Neuron (in vitro differentiated cells): ENCODE data around the gene SPINDOC.
"Not testable (repeated sequence)": the region's sequence is repeated elsewhere in the genome, so short reads cannot be mapped to it uniquely, and the experiment has no call there.

Experiments
- H2AFZ ChIP-seq: one replicate; pipeline ENCODE4 v1.6.1; 2013; ENCODE audit warnings: low read depth, mild to moderate bottlenecking, inconsistent platforms, low read length, moderate library complexity
- H3K27me3 ChIP-seq: one replicate; pipeline ENCODE4 v1.6.1; 2013; ENCODE audit warnings: low read length; ENCODE audit not compliant: insufficient read depth
- H3K36me3 ChIP-seq: one replicate; pipeline ENCODE4 v1.6.1; 2013; ENCODE audit warnings: low read length; ENCODE audit not compliant: insufficient read depth
- H3K4me1 ChIP-seq: one replicate; pipeline ENCODE4 v1.6.1; 2013; ENCODE audit warnings: low read length; ENCODE audit not compliant: insufficient read depth
- H3K4me3 ChIP-seq: 2 replicates; pipeline ENCODE4 v1.5.1; 2013; ENCODE audit warnings: mild to moderate bottlenecking, low read length, moderate library complexity
- H3K9me3 ChIP-seq: one replicate; pipeline ENCODE4 v1.6.1; 2013; ENCODE audit warnings: low read length

The SPINDOC gene

DNA sequence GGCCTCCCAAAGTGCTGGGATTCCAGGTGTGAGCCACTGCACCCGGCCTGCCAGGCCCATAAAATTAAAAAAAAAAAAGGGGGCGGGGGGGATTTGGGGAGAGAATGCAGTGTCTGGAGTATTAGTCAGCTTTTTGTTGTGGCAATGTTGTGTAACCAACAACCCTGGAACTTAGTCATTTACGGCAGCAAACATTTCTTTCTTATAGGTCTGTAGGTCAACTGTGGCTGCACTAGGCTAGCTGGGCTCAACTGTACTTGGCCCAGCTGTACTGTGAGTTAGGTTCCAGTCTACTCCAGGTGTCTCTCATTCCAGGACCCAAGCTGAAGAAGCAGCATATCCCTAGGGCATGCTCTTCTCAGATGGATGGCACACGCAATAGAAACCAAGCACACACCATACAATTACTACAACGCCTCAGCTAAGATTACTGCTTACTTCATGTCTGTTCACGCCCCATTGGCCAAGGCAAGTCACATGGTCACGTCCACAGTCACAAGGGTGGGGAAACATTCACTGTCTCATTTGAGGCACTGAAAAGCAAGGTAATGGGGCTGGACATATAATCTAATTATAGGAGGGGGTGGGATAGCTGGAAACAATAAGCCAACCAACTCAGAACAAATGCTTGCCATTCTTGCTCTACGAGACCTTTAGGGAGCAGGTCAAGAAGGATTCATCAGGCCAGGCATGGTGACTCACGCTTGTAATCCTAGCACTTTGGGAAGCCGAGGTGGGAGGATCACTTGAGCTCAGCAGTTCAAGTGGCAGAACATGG is 10.4 kb upstream of the SPINDOC start:
- no peak overlapping the region for H3K4me3 ChIP-seq
- no peaks in the 10 kb centered on the region for H3K9me3 ChIP-seq
- no peaks in the 10 kb centered on the region for H3K4me1 ChIP-seq
- no peaks in the 10 kb centered on the region for H3K27me3 ChIP-seq
- no peaks in the 10 kb centered on the region for H3K36me3 ChIP-seq
- H2AFZ ChIP-seq = no peak overlapping the region

DNA sequence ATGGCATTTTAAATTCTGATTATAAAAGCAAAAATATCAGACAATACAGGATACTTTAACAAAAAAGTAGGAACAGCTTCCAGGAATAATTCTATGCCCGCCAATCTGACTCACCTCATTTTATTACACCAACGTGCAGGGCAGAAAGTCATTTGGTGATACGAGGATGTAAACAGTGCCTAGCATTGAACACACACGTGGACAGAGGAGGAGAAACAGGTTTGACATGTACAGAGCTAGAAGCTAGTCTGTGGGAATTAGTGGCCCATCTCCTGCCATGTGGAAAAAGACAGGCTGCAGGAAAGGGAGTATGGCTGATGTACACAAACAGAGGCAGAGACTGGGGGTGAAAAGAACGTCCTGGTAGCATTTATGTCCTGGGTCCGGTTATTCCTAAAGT is 9.0 kb upstream of the SPINDOC start:
- Histone ChIP-seq H2AFZ (no peak overlapping the region), H3K4me3 (no peak overlapping the region), H3K9me3 (no peaks in the 10 kb centered on the region), H3K4me1 (no peaks in the 10 kb centered on the region), H3K27me3 (no peaks in the 10 kb centered on the region), H3K36me3 (no peaks in the 10 kb centered on the region)

DNA sequence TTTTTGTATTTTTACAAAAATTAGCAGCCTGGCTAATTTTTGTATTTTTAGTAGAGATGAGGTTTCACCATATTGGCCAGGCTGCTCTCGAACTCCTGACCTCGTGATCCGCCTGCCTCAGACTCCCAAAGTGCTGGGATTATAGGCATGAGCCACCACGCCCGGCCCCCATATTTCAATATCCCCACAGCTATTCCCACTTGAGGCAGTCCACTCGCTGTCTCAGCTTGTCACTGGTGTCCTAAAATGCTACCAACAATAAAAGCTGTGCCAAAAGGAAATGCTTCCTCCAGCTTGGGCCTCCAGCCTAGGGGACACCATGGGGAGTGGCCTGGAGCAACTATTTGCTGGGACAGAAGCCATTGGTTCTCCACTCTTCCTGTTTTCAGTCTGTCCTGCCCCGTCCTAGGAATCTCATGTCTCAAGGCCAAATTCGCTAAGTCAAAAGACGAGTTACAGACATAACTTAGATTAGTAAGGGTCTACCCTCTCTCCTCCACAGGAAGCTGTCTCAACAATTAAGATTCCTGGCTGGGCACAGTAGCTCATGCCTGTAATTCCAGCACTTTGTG is 7.3 kb upstream of the SPINDOC start:
- H3K9me3 ChIP-seq = no peaks in the 10 kb centered on the region
- no peaks in the 10 kb centered on the region for H3K36me3 ChIP-seq
- no peak overlapping the region for H2AFZ ChIP-seq
- no peaks in the 10 kb centered on the region for H3K27me3 ChIP-seq
- no peaks in the 10 kb centered on the region for H3K4me1 ChIP-seq
- no peak overlapping the region for H3K4me3 ChIP-seq

DNA sequence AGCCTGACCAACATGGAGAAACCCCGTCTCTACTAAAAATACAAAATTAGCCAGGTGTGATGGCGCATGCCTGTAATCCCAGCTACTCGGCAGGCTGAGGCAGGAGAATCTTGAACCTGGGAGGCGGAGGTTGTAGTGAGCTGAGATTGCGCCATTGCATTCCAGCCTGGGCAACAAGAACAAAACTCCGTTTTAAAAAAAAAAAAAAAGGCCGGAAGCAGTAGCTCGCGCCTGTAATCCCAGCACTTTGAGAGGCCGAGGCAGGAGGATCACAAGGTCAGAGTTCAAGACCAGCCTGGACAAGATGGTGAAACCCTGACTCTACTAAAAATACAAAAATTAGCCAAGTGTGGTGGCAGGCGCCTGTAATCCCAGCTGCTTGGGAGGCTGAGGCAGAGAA is 2.9 kb upstream of the SPINDOC start:
- not testable (repeated sequence) for H3K9me3 ChIP-seq, H3K27me3 ChIP-seq, H3K4me3 ChIP-seq, H3K36me3 ChIP-seq, H2AFZ ChIP-seq
- H3K4me1 ChIP-seq = peaks cover 22% of the 10 kb centered on the region

DNA sequence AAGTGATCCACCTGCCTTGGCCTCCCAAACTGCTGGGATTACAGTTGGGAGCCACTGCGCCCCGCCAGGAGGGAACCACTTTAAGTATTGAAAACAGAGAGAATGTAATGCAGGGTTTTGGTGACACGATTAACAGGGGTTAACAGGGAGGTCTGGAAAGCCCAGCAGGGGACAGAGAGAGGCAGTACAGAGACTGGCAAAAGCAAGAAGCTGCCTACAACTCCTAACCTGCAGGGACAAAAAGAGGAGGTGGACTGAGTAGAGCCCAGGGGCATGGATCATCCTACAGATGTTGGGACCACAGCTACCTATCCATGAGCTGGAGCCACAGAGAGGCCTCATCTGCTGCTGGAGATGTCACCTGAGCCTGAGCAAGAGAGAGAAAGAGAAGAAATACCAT is 1.7 kb upstream of the SPINDOC start:
- no peaks in the 10 kb centered on the region for H3K9me3 ChIP-seq
- no peaks in the 10 kb centered on the region for H3K27me3 ChIP-seq
- peaks cover 7% of the 10 kb centered on the region for H3K36me3 ChIP-seq
- no peak overlapping the region for H2AFZ ChIP-seq
- H3K4me1 ChIP-seq = peaks cover 24% of the 10 kb centered on the region
- H3K4me3 ChIP-seq = no peak overlapping the region

DNA sequence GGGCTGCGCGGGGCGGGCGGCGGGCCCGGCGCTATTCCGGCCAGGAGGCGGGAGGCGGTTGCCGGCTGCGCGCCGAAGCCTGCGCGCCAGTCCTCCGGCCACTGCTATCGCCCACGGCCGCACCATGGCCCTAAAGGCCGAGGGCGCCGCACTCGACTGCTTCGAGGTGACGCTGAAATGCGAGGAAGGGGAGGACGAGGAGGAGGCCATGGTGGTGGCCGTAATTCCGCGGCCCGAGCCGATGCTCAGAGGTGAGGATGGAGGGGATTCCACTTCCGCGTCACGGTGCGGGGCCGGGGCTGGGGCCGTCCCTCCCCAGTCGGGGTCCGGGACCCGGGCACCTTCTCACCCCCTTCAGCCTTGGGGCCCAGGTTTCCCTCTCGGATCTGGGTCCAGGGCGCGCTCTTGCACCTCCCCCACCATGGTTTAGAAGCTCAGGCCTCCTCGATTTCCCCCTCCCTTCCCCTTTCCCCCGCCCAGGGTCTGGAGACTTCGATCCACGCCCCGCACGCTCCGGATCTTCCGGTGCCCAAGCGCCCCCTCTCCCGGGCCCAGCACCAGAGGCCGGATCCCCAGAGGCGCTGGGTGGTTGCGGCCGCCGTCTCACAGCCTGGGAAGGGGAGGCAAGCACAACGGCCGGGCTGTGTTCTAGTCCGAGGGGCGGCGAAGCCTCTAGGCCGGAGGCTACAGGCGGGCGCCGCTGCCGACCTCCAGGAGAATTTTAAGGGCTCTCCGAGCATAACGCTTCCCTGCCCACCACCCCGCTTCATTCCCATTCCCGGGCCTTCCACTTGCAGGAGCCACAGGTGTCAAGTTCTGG is 517 bp downstream of the SPINDOC start:
- H3K36me3 ChIP-seq = peaks cover 26% of the 10 kb centered on the region
- H3K4me1 ChIP-seq = peaks cover 24% of the 10 kb centered on the region
- no peaks in the 10 kb centered on the region for H3K9me3 ChIP-seq
- H3K27me3 ChIP-seq = no peaks in the 10 kb centered on the region
- peak overlapping the region; percentile 28 for H2AFZ ChIP-seq
- H3K4me3 ChIP-seq = peak overlapping the region; percentile 99

DNA sequence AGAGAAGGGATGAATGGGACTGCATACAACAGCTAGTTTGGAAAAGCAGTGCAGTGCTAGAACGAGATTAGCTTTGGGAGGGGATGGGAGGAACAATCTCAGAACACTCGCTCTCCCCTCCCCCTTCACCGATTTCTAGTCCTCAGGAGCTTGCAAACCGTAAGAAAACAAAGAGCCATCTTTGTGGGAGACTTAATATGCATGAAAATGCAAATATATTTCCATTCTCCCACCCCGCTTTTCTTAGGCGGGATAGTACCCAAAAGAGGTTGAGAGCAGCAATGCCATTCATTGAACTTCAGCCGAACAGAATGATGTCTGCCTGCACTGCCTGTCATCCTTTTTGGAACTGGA is 1.1 kb downstream of the SPINDOC start:
- Histone ChIP-seq H3K4me3 (peak overlapping the region; percentile 99), H3K4me1 (peaks cover 24% of the 10 kb centered on the region), H3K9me3 (no peaks in the 10 kb centered on the region), H3K27me3 (no peaks in the 10 kb centered on the region), H3K36me3 (peaks cover 32% of the 10 kb centered on the region), H2AFZ (no peak overlapping the region)

DNA sequence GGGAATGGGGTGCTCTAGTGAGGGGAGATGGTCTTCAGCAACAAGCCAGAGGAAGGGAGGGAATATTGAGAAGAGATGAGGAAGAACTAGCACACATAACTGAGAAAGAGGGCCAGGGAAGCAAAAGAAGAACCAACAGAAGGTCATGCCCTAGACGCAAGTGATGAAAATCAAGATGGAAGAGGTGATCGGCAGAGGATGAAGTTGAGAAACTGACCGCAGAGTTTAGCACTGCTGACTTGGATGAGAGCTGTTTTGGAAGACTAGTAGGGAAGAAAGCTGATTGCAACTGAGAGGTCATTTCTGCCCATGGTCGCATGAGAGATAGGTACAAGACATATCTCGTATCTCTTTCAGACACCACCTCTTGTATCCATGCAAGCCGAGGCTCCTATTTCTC is 2.9 kb downstream of the SPINDOC start:
- H2AFZ ChIP-seq = no peak overlapping the region
- no peak overlapping the region for H3K4me3 ChIP-seq
- no peaks in the 10 kb centered on the region for H3K27me3 ChIP-seq
- H3K4me1 ChIP-seq = peaks cover 24% of the 10 kb centered on the region
- peaks cover 4% of the 10 kb centered on the region for H3K9me3 ChIP-seq
- H3K36me3 ChIP-seq = peaks cover 42% of the 10 kb centered on the region

DNA sequence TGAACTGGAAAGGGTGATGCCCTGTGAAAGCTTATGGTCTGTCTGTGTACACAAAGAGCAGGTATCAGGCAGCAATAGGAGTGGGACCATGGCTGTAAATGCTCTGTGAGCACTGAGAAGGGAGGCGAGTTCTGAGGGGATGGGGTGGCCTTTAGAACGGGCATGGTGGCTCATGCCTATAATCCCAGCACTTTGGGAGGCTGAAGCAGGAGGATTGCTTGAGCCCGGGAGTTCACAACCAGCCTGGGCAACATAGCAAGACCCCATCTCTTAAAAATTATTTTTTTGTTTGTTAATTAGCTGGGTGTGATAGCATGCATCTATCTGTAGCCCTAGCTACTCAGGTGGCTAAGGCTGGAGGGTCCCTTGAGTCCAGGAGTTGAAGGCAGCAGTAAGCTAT is 3.5 kb downstream of the SPINDOC start:
- no peak overlapping the region for H2AFZ ChIP-seq
- H3K4me3 ChIP-seq = no peak overlapping the region
- no peaks in the 10 kb centered on the region for H3K27me3 ChIP-seq
- H3K9me3 ChIP-seq = peaks cover 4% of the 10 kb centered on the region
- peaks cover 48% of the 10 kb centered on the region for H3K36me3 ChIP-seq
- peaks cover 22% of the 10 kb centered on the region for H3K4me1 ChIP-seq

DNA sequence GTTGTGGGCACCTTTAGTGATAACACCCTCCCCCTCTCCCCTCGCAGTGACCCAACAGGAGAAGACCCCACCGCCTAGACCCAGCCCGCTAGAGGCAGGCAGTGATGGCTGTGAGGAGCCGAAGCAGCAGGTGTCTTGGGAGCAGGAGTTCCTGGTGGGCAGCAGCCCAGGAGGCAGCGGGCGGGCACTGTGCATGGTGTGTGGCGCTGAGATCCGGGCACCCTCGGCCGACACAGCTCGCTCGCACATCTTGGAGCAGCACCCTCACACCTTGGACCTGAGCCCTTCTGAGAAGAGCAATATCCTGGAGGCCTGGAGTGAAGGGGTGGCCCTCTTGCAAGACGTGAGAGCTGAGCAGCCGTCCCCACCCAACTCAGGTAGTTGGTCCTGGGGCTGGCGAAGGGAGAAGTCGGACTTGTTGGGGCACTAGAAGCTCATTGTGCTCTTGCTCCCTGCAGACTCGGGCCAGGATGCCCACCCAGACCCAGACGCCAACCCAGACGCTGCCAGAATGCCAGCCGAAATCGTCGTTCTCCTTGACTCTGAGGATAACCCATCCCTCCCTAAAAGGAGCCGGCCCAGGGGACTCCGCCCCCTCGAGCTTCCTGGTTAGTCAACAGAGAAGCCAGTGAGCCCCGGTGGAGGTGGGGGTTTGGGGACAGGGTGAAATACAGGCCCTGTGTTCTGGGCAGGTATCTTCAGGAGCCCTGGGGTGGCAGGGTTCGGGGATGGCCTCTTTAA is 4.7 kb downstream of the SPINDOC start:
- H3K4me3 ChIP-seq = no peak overlapping the region
- peaks cover 60% of the 10 kb centered on the region for H3K36me3 ChIP-seq
- H3K9me3 ChIP-seq = peaks cover 4% of the 10 kb centered on the region
- H2AFZ ChIP-seq = no peak overlapping the region
- no peaks in the 10 kb centered on the region for H3K27me3 ChIP-seq
- peaks cover 15% of the 10 kb centered on the region for H3K4me1 ChIP-seq

DNA sequence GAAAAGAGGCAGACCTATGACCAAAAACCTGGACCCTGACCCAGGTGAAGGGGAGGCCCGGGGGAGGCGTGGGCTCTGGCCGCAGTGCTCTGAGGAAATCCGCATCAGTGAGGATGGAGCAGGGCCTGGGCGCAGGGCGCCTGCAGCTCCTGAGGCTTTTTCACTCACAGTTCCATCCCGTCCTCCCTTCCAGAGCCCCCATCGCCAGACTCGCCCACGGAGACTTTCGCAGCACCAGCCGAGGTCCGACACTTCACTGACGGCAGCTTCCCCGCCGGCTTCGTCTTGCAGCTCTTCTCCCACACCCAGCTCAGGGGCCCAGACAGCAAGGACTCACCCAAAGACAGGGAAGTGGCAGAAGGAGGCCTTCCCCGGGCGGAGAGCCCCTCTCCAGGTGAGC is 5.4 kb downstream of the SPINDOC start:
- H3K4me1 ChIP-seq = peaks cover 14% of the 10 kb centered on the region
- H3K9me3 ChIP-seq = peaks cover 4% of the 10 kb centered on the region
- H2AFZ ChIP-seq = no peak overlapping the region
- no peaks in the 10 kb centered on the region for H3K27me3 ChIP-seq
- H3K36me3 ChIP-seq = peaks cover 66% of the 10 kb centered on the region
- no peak overlapping the region for H3K4me3 ChIP-seq

DNA sequence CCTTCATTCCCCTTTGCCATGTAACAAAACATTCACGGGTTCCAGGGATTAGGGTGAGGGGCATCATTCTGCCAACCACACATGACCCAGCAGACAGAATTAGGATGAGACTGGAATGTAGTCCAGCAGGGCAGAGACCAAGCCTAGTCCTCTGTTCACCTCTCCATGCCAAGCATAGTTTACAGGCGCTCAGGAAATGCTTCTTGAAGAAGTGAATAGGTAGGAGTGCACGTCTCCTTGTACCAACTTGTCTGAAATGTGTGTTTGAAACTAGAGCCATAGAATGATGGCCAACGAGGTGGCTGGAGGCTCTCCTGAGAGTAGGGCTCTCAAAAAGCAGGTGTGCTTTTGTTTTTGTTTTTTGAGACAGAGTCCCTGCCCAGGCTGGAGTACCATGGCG is 8.2 kb downstream of the SPINDOC start:
- peaks cover 84% of the 10 kb centered on the region for H3K36me3 ChIP-seq
- H2AFZ ChIP-seq = no peak overlapping the region
- H3K4me3 ChIP-seq = no peak overlapping the region
- no peaks in the 10 kb centered on the region for H3K27me3 ChIP-seq
- peaks cover 4% of the 10 kb centered on the region for H3K9me3 ChIP-seq
- H3K4me1 ChIP-seq = no peaks in the 10 kb centered on the region
